H1 (cell line): Measurements from ENCODE around the gene RBP4. TPM values are rescaled to one million over a fixed set of nuclear protein-coding genes. Genes with fewer than 3 reads are reported as not detected.

ENCODE experiments used
- CTCF ChIA-PET: fragments of 300-600 bp; sonication (Branson Sonifier 250); formaldehyde crosslinking; loops from one replicate; lab custom pipeline; 2021; ENCODE audit not compliant: partially characterized antibody; lab: Charles Lee
- POLR2A ChIA-PET: fragments of 300-600 bp; sonication (Branson Sonifier 250); formaldehyde crosslinking; loops from one replicate; lab custom pipeline; 2021; ENCODE audit warnings: inconsistent platforms; ENCODE audit not compliant: partially characterized antibody; lab: Charles Lee
- DNase-seq, 2 experiments: peaks; one replicate each; pipeline versions ENCODE4 v3.0.0 to v3.0.0-alpha.2; 2010 to 2022; ENCODE audit warnings: low spot score in 2 of 2, low read depth in 1 of 2, mixed read lengths in 1 of 2
- FAIRE-seq: peaks from 2 replicates; lab custom pipeline; 2011; peaks lifted over from hg19 to GRCh38; lab: Jason Lieb, UNC
- H2AFZ ChIP-seq: 2 replicates; pipeline ENCODE4 v1.8.1; 2012; ENCODE audit warnings: low read length, inconsistent platforms
- H2AK5ac ChIP-seq: 2 replicates; pipeline ENCODE4 v1.6.1; 2013; ENCODE audit warnings: low read depth, low read length
- H2BK120ac ChIP-seq: replicated peaks from 2 replicates; pipeline ENCODE3; 2013; ENCODE audit warnings: low read depth, low read length, inconsistent platforms
- H2BK12ac ChIP-seq: 2 replicates; pipeline ENCODE4 v1.6.1; 2013; ENCODE audit warnings: low read depth, low read length
- H2BK15ac ChIP-seq: 2 replicates; pipeline ENCODE4 v1.6.1; 2013; ENCODE audit warnings: low read length
- H2BK20ac ChIP-seq: 2 replicates; pipeline ENCODE4 v1.6.1; 2013; ENCODE audit warnings: low read length
- H2BK5ac ChIP-seq: 2 replicates; pipeline ENCODE4 v1.6.1; 2013; ENCODE audit warnings: low read depth, low read length
- H3K14ac ChIP-seq: 2 replicates; pipeline ENCODE4 v1.6.1; 2013; ENCODE audit warnings: inconsistent platforms; ENCODE audit not compliant: insufficient read length
- H3K18ac ChIP-seq: 2 replicates; pipeline ENCODE4 v1.6.1; 2013; ENCODE audit warnings: low read length; ENCODE audit errors: extremely low read depth
- H3K23ac ChIP-seq: 2 replicates; pipeline ENCODE4 v1.6.1; 2013; ENCODE audit warnings: inconsistent platforms; ENCODE audit not compliant: insufficient read length
- H3K23me2 ChIP-seq: 2 replicates; pipeline ENCODE4 v1.6.1; 2013; ENCODE audit warnings: low read depth, low read length
- H3K27ac ChIP-seq: 2 replicates; pipeline ENCODE4 v1.6.1; 2011; ENCODE audit warnings: low read depth, low read length, inconsistent platforms
- H3K27me3 ChIP-seq, 4 experiments: replicated peaks in 1 of 4; 1 replicate in 1 of 4; 2 replicates in 3 of 4; pipeline versions ENCODE4 v1.6.1 to v1.8.1; 2011 to 2013; ENCODE audit warnings: low read length in 3 of 4, mild to moderate bottlenecking in 3 of 4, inconsistent platforms in 2 of 4, mixed read lengths in 2 of 4, moderate library complexity in 1 of 4; ENCODE audit not compliant: control insufficient read depth in 3 of 4, insufficient read depth in 3 of 4; ENCODE audit errors: extremely low read depth in 1 of 4
- H3K36me3 ChIP-seq, 4 experiments: 2 replicates each; pipeline versions ENCODE4 v1.6.1 to v1.8.1; 2011 to 2013; ENCODE audit warnings: mild to moderate bottlenecking in 4 of 4, low read length in 3 of 4, moderate library complexity in 2 of 4, control low read depth in 1 of 4, inconsistent platforms in 1 of 4; ENCODE audit not compliant: insufficient read depth in 4 of 4, control insufficient read depth in 2 of 4
- H3K4ac ChIP-seq: replicated peaks from 2 replicates; pipeline ENCODE3; 2013; ENCODE audit warnings: low read length, low read depth, mixed read lengths, inconsistent platforms; ENCODE audit not compliant: insufficient read length
- H3K4me1 ChIP-seq, 4 experiments: replicated peaks in 1 of 4; 1 replicate in 1 of 4; 2 replicates in 3 of 4; pipeline versions ENCODE4 v1.6.1 to v1.8.1; 2011 to 2013; ENCODE audit warnings: low read length in 3 of 4, inconsistent platforms in 2 of 4, mixed read lengths in 1 of 4; ENCODE audit not compliant: insufficient read depth in 4 of 4, control insufficient read depth in 3 of 4
- H3K4me2 ChIP-seq, 2 experiments: 2 replicates each; pipeline versions ENCODE4 v1.6.1 to v1.8.1; 2011 to 2013; ENCODE audit warnings: low read depth in 2 of 2, low read length in 2 of 2, control low read depth in 1 of 2, inconsistent platforms in 1 of 2, mild to moderate bottlenecking in 1 of 2; ENCODE audit not compliant: insufficient read depth in 1 of 2
- H3K4me3 ChIP-seq, 4 experiments: fragments of 200-600, 300-600 bp in 1 of 4; sonication (generic), shearing (Covaris generic), sonication (Bioruptor Twin) in 1 of 4; 2 replicates each; pipeline versions ENCODE4 v1.5.1 to v1.8.1; 2011 to 2016; ENCODE audit warnings: low read length in 4 of 4, low read depth in 3 of 4, control low read depth in 2 of 4, inconsistent platforms in 2 of 4, mild to moderate bottlenecking in 2 of 4, mixed read lengths in 1 of 4, moderate library complexity in 1 of 4; ENCODE audit not compliant: insufficient read depth in 2 of 4; ENCODE audit errors: extremely low read depth in 1 of 4
- H3K56ac ChIP-seq: replicated peaks from 2 replicates; pipeline ENCODE3; 2013; ENCODE audit warnings: low read depth, mild to moderate bottlenecking, mixed read lengths, low read length, inconsistent platforms; ENCODE audit not compliant: insufficient read length
- H3K79me1 ChIP-seq: 2 replicates; pipeline ENCODE4 v1.6.1; 2013; ENCODE audit warnings: low read depth, low read length, control low read depth
- H3K79me2 ChIP-seq, 2 experiments: 2 replicates each; pipeline versions ENCODE4 v1.6.1 to v1.8.1; 2012 to 2013; ENCODE audit warnings: low read length in 2 of 2, mild to moderate bottlenecking in 2 of 2, inconsistent platforms in 1 of 2; ENCODE audit not compliant: insufficient read depth in 2 of 2, control insufficient read depth in 1 of 2
- H3K9ac ChIP-seq, 4 experiments: replicated peaks in 1 of 4; 1 replicate in 1 of 4; 2 replicates in 3 of 4; pipeline versions ENCODE4 v1.6.1 to v1.8.1; 2011 to 2013; ENCODE audit warnings: low read depth in 3 of 4, low read length in 3 of 4, control low read depth in 2 of 4, mild to moderate bottlenecking in 2 of 4, moderate library complexity in 2 of 4, inconsistent platforms in 1 of 4; ENCODE audit errors: extremely low read depth in 1 of 4
- H3K9me3 ChIP-seq, 2 experiments: 2 replicates each; pipeline versions ENCODE4 v1.6.1 to v1.8.1; 2012 to 2013; ENCODE audit warnings: mild to moderate bottlenecking in 2 of 2, moderate library complexity in 2 of 2, control low read depth in 1 of 2, inconsistent platforms in 1 of 2, low read depth in 1 of 2, low read length in 1 of 2, mixed read lengths in 1 of 2; ENCODE audit not compliant: insufficient read depth in 2 of 2
- H4K20me1 ChIP-seq, 2 experiments: replicated peaks in 1 of 2; 2 replicates each; pipeline versions ENCODE3 to v1.8.1; 2011 to 2013; ENCODE audit warnings: inconsistent platforms in 2 of 2, low read length in 2 of 2, mild to moderate bottlenecking in 1 of 2; ENCODE audit not compliant: insufficient read depth in 2 of 2, control insufficient read depth in 1 of 2
- H4K5ac ChIP-seq: 2 replicates; pipeline ENCODE4 v1.6.1; 2013; ENCODE audit warnings: low read length, low read depth, mixed read lengths, inconsistent platforms; ENCODE audit not compliant: insufficient read length
- H4K8ac ChIP-seq: 2 replicates; pipeline ENCODE4 v1.8.0; 2013; ENCODE audit warnings: mild to moderate bottlenecking, moderate library complexity, low read length, inconsistent platforms; ENCODE audit not compliant: insufficient read depth; ENCODE audit errors: extremely low read depth
- H4K91ac ChIP-seq: replicated peaks from 2 replicates; pipeline ENCODE3; 2013; ENCODE audit warnings: low read length, mixed read lengths, inconsistent platforms; ENCODE audit not compliant: insufficient read length
- CHD2 ChIP-seq: IDR thresholded peaks from 2 replicates; pipeline ENCODE4 v1.6.1; 2012; ENCODE audit warnings: low read length, improper control_type of control experiment
- CREB1 ChIP-seq: IDR thresholded peaks from 2 replicates; pipeline ENCODE4 v1.6.1; 2012; ENCODE audit warnings: inconsistent platforms
- EZH2 ChIP-seq: fragments of 200-600 bp; sonication (generic); IDR thresholded peaks from 2 replicates; pipeline ENCODE4 v1.7.1; 2012; ENCODE audit warnings: low read depth, mild to moderate bottlenecking, moderate library complexity, low read length, inconsistent platforms; ENCODE audit not compliant: severe bottlenecking
- HDAC6 ChIP-seq: IDR thresholded peaks from one replicate; pipeline ENCODE4 v1.7.1; 2012; ENCODE audit warnings: low read depth, mild to moderate bottlenecking, inconsistent platforms, low read length, moderate library complexity
- JUND ChIP-seq: IDR thresholded peaks from 2 replicates; pipeline ENCODE4 v1.6.1; 2011; ENCODE audit warnings: mild to moderate bottlenecking, improper control_type of control experiment, low read length
- NANOG ChIP-seq: IDR thresholded peaks from 2 replicates; pipeline ENCODE4 v1.6.1; 2011; ENCODE audit warnings: low read length, low read depth, mild to moderate bottlenecking, inconsistent platforms; ENCODE audit not compliant: insufficient read depth, poor library complexity, severe bottlenecking
- RXRA ChIP-seq: IDR thresholded peaks from 2 replicates; pipeline ENCODE4 v1.6.1; 2011; ENCODE audit warnings: low read depth, mild to moderate bottlenecking, low read length, moderate library complexity; ENCODE audit not compliant: insufficient read depth
- TAF7 ChIP-seq: optimal IDR thresholded peaks from 2 replicates; pipeline ENCODE3; 2011; ENCODE audit warnings: low read depth, mild to moderate bottlenecking, inconsistent platforms, low read length, moderate library complexity, borderline replicate concordance
- WGBS, 2 experiments: shearing (Covaris generic) in 1 of 2; methylation state at CpG; one replicate each; pipeline versions ENCODE4 v1.1.6 to v1.1.7; 2013 to 2015; ENCODE audit warnings: low lambda C conversion rate in 2 of 2, mixed read lengths in 2 of 2, inconsistent platforms in 1 of 2, low coverage in 1 of 2, missing lambda C conversion rate in 1 of 2; ENCODE audit not compliant: insufficient replicate concordance in 2 of 2, insufficient coverage in 1 of 2, insufficient read length in 1 of 2; ENCODE audit errors: extremely low coverage in 1 of 2, missing lambda C conversion rate in 1 of 2; 5-methylcytosine and 5-hydroxymethylcytosine counted together
- polyA plus RNA-seq, 7 experiments: library from polyadenylated mRNA; depleted of rRNA in 3 of 7; stranded (reverse) in 5 of 7; unstranded in 2 of 7; fragments of >200 nt in 5 of 7; fragments of 200-250 nt in 2 of 7; gene quantifications; 1 replicate in 5 of 7; 2 replicates in 1 of 7; 4 replicates in 1 of 7; pipeline versions ENCODE4 v1.2.1 to v1.2.3, GENCODE V29; 2011 to 2013; ENCODE audit warnings: missing spikeins in 2 of 7, mixed read lengths in 2 of 7
- total RNA-seq: library from RNA; stranded (reverse); fragmentation: NEBNext Ultra II Directional; extraction: Animal tissue kit (Norgen Biotek cat#: 25700); gene quantifications from 2 replicates; pipeline ENCODE4 v1.2.1, GENCODE V29; 2021
- TF ChIP-seq, protein P1 (sequence below): IDR thresholded peaks from 2 replicates; pipeline ENCODE4 v1.6.1; 2011; ENCODE audit warnings: low read length, improper control_type of control experiment

RBP4 gene
- total and polyA plus RNA-seq, 2 of the 8 experiments (the other 6 are each of a cell fraction or from before 2014, with no cell fraction given): 0.42 to 0.97 TPM

DNA sequence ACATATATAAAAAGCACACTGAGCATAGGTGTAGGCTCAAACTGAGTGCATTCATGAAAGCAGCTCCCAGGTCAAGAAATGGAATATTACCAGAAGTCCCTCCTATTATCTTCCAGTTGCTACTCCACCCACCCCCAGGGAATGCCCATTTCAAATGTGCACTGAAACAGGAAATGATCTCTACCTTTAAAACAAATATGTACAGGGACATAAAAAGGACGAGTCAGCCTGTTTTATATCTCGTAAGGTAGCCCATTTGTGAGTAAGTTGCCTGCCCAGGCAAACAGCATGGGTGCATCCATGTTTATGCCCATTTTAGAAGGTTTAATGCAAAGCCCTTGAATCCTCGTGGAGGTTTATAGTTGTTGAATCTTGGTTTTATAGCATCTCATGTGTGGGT is 24.1 kb downstream of the RBP4 start:
- Histone ChIP-seq H4K91ac (no peak overlapping the region), H3K9me3 (no peaks in the 10 kb centered on the region), H3K23me2 (no peaks in the 10 kb centered on the region), H3K4me1 (no peaks in the 10 kb centered on the region), H3K4me2 (no peak overlapping the region), H3K4me3 (no peak overlapping the region), H4K5ac (no peak overlapping the region), H3K79me2 (no peaks in the 10 kb centered on the region), H2BK120ac (no peak overlapping the region), H3K56ac (no peak overlapping the region), H2AFZ (no peak overlapping the region), H2BK12ac (no peak overlapping the region), H4K20me1 (no peaks in the 10 kb centered on the region), H3K23ac (no peak overlapping the region), H3K79me1 (no peaks in the 10 kb centered on the region), H3K4ac (no peak overlapping the region), H3K36me3 (no peaks in the 10 kb centered on the region), H4K8ac (no peak overlapping the region), H3K14ac (no peak overlapping the region), H3K27me3 (peaks cover 0 to 6% (median 5%) of the 10 kb centered on the region in 4 experiments; a peak in 3 of 7 replicates), H2BK5ac (no peak overlapping the region), H2BK20ac (no peak overlapping the region), H2BK15ac (no peak overlapping the region), H3K27ac (no peak overlapping the region), H2AK5ac (no peak overlapping the region), H3K9ac (no peak overlapping the region), H3K18ac (no peak overlapping the region)
- 76% methylated on average over 3 of the region's 3 CpGs; no CpG with 5 or more reads in 1 of the 2 experiments for WGBS, 2 experiments
- FAIRE-seq: no peak
- CTCF ChIA-PET: interaction anchor here (0.7 to 1.1 kb wide), 2 partner anchors 13 to 81 kb away, joined by 3 to 4 read pairs; no protein-coding TSS in a partner anchor
- no peak for DNase-seq
- TF ChIP-seq RXRA: no peak
- no peak for TF ChIP-seq CREB1
- no peak for TF ChIP-seq HDAC6
- TF ChIP-seq EZH2: no peak
- no peak for TF ChIP-seq TAF7
- TF ChIP-seq CHD2: no peak
- TF ChIP-seq, protein P1, sequence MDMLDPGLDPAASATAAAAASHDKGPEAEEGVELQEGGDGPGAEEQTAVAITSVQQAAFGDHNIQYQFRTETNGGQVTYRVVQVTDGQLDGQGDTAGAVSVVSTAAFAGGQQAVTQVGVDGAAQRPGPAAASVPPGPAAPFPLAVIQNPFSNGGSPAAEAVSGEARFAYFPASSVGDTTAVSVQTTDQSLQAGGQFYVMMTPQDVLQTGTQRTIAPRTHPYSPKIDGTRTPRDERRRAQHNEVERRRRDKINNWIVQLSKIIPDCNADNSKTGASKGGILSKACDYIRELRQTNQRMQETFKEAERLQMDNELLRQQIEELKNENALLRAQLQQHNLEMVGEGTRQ: no peak
- no peak for TF ChIP-seq NANOG
- TF ChIP-seq JUND: no peak
- POLR2A ChIA-PET: no interaction called here
